Activated naive CD8-positive, alpha-beta T cell treated with anti-CD3 and anti-CD28 coated beads for 36 hours (primary cell): ENCODE results near the gene UBXN7. TPM values are rescaled to one million over a fixed set of nuclear protein-coding genes. Genes with fewer than 3 reads are reported as not detected.
A peak's percentile ranks its signal among the peaks of the same experiment; 100 is the strongest.
"Not testable (repeated sequence)": the region's sequence is repeated elsewhere in the genome, so short reads cannot be mapped to it uniquely, and the experiment has no call there.

Source experiments
- DNase-seq: peaks from one replicate; pipeline ENCODE4 v3.0.0; 2021
- H3K27ac Mint-ChIP-seq: one replicate; pipeline ENCODE4 v1.8.0; 2022; ENCODE audit warnings: mild to moderate bottlenecking, moderate library complexity, mixed read lengths
- H3K27me3 Mint-ChIP-seq: one replicate; pipeline ENCODE4 v1.8.0; 2022; ENCODE audit warnings: mild to moderate bottlenecking, mixed read lengths
- H3K36me3 Mint-ChIP-seq: one replicate; pipeline ENCODE4 v1.8.0; 2021; ENCODE audit warnings: mild to moderate bottlenecking, mixed read lengths
- H3K4me1 Mint-ChIP-seq: one replicate; pipeline ENCODE4 v1.8.0; 2021; ENCODE audit warnings: mixed read lengths
- H3K4me3 Mint-ChIP-seq: one replicate; pipeline ENCODE4 v1.8.0; 2022; ENCODE audit warnings: mild to moderate bottlenecking, moderate library complexity, mixed read lengths
- H3K9me3 Mint-ChIP-seq: one replicate; pipeline ENCODE4 v1.8.0; 2022; ENCODE audit warnings: mixed read lengths
- total RNA-seq, 2 experiments: library from RNA; stranded (reverse); gene quantifications; one replicate each; pipeline ENCODE4 v1.2.3, GENCODE V29; 2021

UBXN7 gene
- total RNA-seq, 2 experiments from 2014 or later = 52.7 to 57.5 TPM

GRCh38 chr3:196398782-196399181, 33.4 kb downstream of the UBXN7 start:
- Mint-ChIP-seq H3K36me3 (peaks cover 10% of the 10 kb centered on the region), H3K27ac (no peak overlapping the region), H3K27me3 (no peaks in the 10 kb centered on the region), H3K9me3 (no peaks in the 10 kb centered on the region), H3K4me3 (no peak overlapping the region), H3K4me1 (peaks cover 2% of the 10 kb centered on the region)
- no peak for DNase-seq

GRCh38 chr3:196397941-196398340, 34.3 kb downstream of the UBXN7 start:
- Mint-ChIP-seq H3K4me3 (no peak overlapping the region), H3K9me3 (no peaks in the 10 kb centered on the region), H3K36me3 (peaks cover 12% of the 10 kb centered on the region), H3K27ac (no peak overlapping the region), H3K27me3 (no peaks in the 10 kb centered on the region), H3K4me1 (peaks cover 4% of the 10 kb centered on the region)
- no peak for DNase-seq

DNA sequence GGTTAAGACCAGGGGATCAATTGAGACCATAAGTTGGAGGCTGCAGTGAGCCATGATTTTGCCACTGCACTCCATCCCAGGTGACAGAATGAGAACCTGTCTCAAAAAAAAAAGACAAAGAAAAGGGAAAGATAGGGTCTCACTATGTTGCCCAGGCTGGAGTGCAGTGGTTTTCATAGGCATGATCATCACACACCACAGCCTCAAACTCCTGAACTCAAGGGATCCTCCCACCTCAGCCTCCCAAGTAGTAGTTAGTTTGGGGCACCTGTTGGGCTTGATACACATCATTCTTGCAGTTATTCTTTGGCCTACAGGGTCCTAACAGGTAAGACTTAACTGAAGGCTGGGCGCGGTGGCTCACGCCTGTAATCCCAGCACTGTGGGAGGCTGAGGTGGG, 42.1 kb downstream of the UBXN7 start:
- Mint-ChIP-seq H3K36me3 (peaks cover 60% of the 10 kb centered on the region), H3K27me3 (no peaks in the 10 kb centered on the region), H3K9me3 (peaks cover 18% of the 10 kb centered on the region), H3K27ac (no peak overlapping the region), H3K4me3 (no peak overlapping the region), H3K4me1 (peaks cover 4% of the 10 kb centered on the region)
- no peak for DNase-seq

GRCh38 chr3:196388956-196389355, 43.3 kb downstream of the UBXN7 start:
- no peak overlapping the region for H3K27ac Mint-ChIP-seq
- peaks cover 72% of the 10 kb centered on the region for H3K36me3 Mint-ChIP-seq
- no peaks in the 10 kb centered on the region for H3K27me3 Mint-ChIP-seq
- H3K9me3 Mint-ChIP-seq = peaks cover 21% of the 10 kb centered on the region
- DNase-seq = no peak
- no peak overlapping the region for H3K4me3 Mint-ChIP-seq
- H3K4me1 Mint-ChIP-seq = peaks cover 4% of the 10 kb centered on the region

- not testable (repeated sequence) for H3K4me1 Mint-ChIP-seq, H3K27me3 Mint-ChIP-seq, H3K4me3 Mint-ChIP-seq, H3K27ac Mint-ChIP-seq, DNase-seq
- H3K36me3 Mint-ChIP-seq = peaks cover 77% of the 10 kb centered on the region
- peaks cover 26% of the 10 kb centered on the region for H3K9me3 Mint-ChIP-seq
Observed at GRCh38 chr3:196387941-196388340, 44.3 kb downstream of the UBXN7 start.

GRCh38 chr3:196386797-196387196, 45.4 kb downstream of the UBXN7 start:
- H3K27ac Mint-ChIP-seq, H3K4me3 Mint-ChIP-seq, DNase-seq, H3K4me1 Mint-ChIP-seq, H3K27me3 Mint-ChIP-seq: not testable (repeated sequence)
- Mint-ChIP-seq H3K36me3 (peaks cover 80% of the 10 kb centered on the region), H3K9me3 (peaks cover 26% of the 10 kb centered on the region)

DNA sequence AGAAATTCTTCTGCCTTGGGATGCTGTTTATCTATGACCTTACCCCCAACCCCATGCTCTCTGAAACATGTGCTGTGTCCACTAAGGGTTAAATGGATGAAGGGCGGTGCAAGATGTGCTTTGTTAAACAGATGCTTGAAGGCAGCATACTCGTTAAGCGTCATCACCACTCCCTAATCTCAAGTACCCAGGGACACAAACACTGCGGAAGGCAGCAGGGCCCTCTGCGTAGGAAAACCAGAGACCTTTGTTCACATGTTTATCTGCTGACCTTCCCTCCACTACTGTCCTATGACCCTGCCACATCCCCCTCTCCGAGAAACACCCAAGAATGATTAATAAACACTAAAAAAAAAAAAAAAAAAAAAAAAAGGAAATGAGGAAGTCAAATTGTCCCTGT, 46.2 kb downstream of the UBXN7 start:
- not testable (repeated sequence) for H3K27ac Mint-ChIP-seq, H3K27me3 Mint-ChIP-seq, H3K4me1 Mint-ChIP-seq, H3K4me3 Mint-ChIP-seq, DNase-seq
- peaks cover 26% of the 10 kb centered on the region for H3K9me3 Mint-ChIP-seq
- peaks cover 84% of the 10 kb centered on the region for H3K36me3 Mint-ChIP-seq

DNA sequence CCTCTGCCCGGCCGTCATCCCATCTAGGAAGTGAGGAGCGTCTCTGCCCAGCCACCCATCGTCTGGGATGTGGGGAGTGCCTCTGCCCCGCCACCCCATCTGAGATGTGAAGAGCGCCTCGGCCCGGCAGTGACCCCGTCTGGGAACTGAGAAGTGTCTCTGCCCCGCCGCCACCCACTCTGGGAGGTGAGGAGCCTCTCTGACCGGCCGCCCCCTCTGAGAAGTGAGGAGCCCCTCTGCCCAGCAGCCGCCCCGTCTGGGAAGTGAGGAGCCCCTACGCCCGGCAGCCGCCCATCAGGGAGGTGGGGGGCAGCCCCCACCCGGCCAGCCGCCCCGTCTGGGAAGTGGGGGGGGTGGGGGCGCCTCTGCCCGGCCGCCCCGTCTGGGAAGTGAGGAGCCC, 46.8 kb downstream of the UBXN7 start:
- H3K27ac Mint-ChIP-seq, H3K4me1 Mint-ChIP-seq, H3K27me3 Mint-ChIP-seq, H3K4me3 Mint-ChIP-seq, DNase-seq: not testable (repeated sequence)
- Mint-ChIP-seq H3K36me3 (peaks cover 83% of the 10 kb centered on the region), H3K9me3 (peaks cover 26% of the 10 kb centered on the region)

DNA sequence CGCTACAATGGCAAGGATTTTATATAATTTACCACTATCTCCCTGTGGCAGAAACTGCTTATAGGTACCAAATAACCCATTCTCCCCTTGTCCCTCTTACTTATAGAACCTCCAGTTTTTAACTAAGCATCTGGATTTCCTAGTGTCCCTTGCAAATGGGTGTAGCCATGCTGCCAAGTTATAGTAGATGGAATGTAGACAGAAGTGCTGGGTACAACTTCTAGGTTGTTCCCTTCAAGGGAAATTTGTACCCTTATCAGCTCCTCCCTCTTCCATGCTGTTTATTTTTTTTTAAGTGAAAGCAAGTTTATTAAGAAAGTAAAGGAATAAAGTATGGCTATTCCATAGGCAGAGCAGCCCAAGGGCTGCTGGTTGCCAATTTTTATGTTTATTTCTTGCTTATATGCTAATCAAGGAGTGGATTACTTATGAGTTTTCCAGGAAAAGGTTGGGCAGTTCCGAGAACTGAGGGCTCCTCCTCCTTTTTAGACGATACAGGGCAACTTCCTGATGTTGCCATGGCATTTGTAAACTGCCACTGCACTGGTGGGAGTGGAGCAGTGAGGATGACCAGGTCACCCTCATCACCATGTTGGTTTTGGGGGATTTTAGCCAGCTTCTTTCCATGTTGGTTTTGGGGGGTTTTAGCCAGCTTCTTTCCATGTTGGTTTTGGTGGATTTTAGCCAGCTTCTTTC, 53.9 kb downstream of the UBXN7 start:
- DNase-seq = peak; percentile 5

DNA sequence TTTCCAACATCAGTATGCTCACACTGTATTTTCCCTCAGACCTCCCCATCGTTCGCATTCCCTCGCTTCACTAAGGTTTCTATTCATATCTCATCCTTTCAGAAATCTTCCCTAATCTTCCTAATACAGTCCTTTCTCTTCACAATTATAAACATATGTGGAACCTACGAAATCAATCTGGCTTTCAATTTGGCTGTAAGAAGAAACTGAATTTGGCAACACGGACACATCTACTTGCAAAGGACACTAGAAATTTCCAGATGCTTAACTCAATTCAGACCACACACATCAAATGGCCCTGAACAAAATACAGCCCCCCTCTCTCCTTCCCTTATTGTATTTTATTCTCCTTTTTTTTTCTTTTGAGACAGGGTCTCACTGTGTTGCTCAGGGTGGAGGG, 54.9 kb downstream of the UBXN7 start:
- no peaks in the 10 kb centered on the region for H3K9me3 Mint-ChIP-seq
- peaks cover 2% of the 10 kb centered on the region for H3K4me1 Mint-ChIP-seq
- H3K4me3 Mint-ChIP-seq = no peak overlapping the region
- no peak for DNase-seq
- H3K27ac Mint-ChIP-seq = no peak overlapping the region
- H3K27me3 Mint-ChIP-seq = no peaks in the 10 kb centered on the region
- H3K36me3 Mint-ChIP-seq = peaks cover 31% of the 10 kb centered on the region

More for the DNA sequence above, 53.9 kb downstream of the UBXN7 start:
- Mint-ChIP-seq H3K36me3 (peaks cover 35% of the 10 kb centered on the region), H3K4me3 (no peak overlapping the region), H3K9me3 (peaks cover 2% of the 10 kb centered on the region), H3K4me1 (peaks cover 3% of the 10 kb centered on the region), H3K27me3 (no peaks in the 10 kb centered on the region), H3K27ac (no peak overlapping the region)

DNA sequence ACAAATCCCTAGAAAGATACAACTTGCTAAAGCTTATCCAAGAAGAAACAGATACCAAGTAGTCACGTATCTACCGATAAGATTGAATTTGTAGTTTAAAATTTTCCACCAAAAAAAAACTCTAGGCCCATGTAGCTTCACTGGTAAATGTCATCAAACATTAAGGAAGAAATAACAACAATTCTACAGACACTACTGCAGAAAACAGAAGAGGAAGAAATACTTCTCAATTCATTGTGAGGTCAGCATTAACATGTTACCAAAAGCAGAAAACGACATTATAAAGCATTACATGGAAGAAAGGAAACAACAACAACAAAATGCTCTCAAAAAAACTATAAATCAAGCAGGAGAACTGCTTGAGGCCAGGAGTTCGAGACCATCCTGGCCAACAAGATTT, 66.5 kb downstream of the UBXN7 start:
- Mint-ChIP-seq H3K9me3 (no peaks in the 10 kb centered on the region), H3K4me1 (no peaks in the 10 kb centered on the region), H3K36me3 (peaks cover 10% of the 10 kb centered on the region), H3K27me3 (no peaks in the 10 kb centered on the region), H3K4me3 (no peak overlapping the region), H3K27ac (no peak overlapping the region)
- no peak for DNase-seq

DNA sequence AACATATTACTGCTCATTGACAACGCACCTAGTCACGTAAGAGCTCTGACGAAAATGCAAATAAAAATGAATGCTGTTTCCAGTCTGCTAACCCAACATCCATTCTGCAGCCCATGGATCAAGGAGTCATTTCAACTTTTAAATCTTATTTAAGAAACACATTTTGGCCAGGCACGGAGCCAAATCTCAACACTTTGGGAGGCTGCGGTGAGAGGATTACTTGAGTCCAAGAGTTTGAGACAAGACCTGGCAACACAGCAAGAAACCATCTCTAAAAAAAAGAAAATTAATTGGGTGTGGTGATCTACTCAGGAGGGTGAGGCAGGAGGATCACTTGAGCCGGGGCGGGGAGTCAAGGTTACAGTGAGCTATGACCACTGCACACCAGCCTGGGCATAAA, 71.6 kb downstream of the UBXN7 start:
- Mint-ChIP-seq H3K4me3 (no peak overlapping the region), H3K9me3 (no peaks in the 10 kb centered on the region)

GRCh38 chr3:196358540-196358939, 73.7 kb downstream of the UBXN7 start:
- H3K4me1 Mint-ChIP-seq, DNase-seq, H3K27me3 Mint-ChIP-seq, H3K27ac Mint-ChIP-seq, H3K4me3 Mint-ChIP-seq, H3K9me3 Mint-ChIP-seq: not testable (repeated sequence)
- peaks cover 32% of the 10 kb centered on the region for H3K36me3 Mint-ChIP-seq

More for the DNA sequence above, 71.6 kb downstream of the UBXN7 start:
- Mint-ChIP-seq H3K27ac (no peak overlapping the region), H3K27me3 (no peaks in the 10 kb centered on the region), H3K4me1 (peaks cover 5% of the 10 kb centered on the region), H3K36me3 (peaks cover 31% of the 10 kb centered on the region)
- DNase-seq = no peak

- Mint-ChIP-seq H3K27me3 (no peaks in the 10 kb centered on the region), H3K4me1 (peaks cover 5% of the 10 kb centered on the region), H3K4me3 (no peak overlapping the region), H3K36me3 (peaks cover 32% of the 10 kb centered on the region), H3K9me3 (no peaks in the 10 kb centered on the region), H3K27ac (no peak overlapping the region)
- DNase-seq = no peak
Observed at GRCh38 chr3:196357905-196358304, 74.3 kb downstream of the UBXN7 start.

DNA sequence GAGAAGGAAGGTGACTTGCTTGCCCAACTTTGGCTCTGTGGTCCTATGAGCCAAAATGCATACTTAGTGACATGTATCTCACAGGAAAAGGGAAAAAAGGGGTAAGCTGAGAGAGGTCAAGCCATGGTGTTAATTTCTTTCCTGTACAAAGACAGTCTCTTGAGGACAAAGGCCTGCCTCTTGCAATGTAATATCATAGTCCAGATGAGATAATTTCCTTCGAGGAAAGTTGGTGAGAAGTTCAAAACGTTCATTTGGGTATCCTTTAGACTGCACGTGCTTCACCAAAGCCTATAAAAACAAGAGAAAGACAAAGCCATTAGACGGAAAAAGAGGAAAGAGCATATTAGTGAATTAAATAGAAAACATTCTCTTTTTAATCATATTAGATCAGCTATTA, 75.7 kb downstream of the UBXN7 start:
- peaks cover 25% of the 10 kb centered on the region for H3K36me3 Mint-ChIP-seq

DNA sequence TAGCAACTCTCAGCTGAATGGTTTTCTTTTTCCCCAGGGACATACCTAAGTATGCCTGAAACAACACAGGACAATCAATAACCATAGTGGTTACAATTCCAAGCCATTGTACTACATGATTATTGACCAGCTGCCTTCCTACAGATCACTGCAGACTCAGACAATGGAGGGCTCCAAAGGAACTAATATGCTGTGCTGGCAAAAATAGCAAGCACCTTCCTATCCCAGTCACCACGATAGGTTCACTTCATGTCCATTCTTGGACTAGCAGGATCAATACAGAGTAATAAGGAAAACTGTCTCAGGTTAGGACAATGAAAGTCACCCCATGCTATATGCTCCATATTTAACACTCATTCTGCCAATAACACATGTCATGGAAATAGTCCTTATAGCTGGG, 76.6 kb downstream of the UBXN7 start:
- no peaks in the 10 kb centered on the region for H3K27me3 Mint-ChIP-seq
- no peak overlapping the region for H3K27ac Mint-ChIP-seq
- H3K9me3 Mint-ChIP-seq = no peaks in the 10 kb centered on the region
- peaks cover 22% of the 10 kb centered on the region for H3K36me3 Mint-ChIP-seq
- no peak for DNase-seq
- peaks cover 5% of the 10 kb centered on the region for H3K4me1 Mint-ChIP-seq
- H3K4me3 Mint-ChIP-seq = no peak overlapping the region

More for the DNA sequence above, 75.7 kb downstream of the UBXN7 start:
- H3K4me1 Mint-ChIP-seq = peaks cover 5% of the 10 kb centered on the region
- H3K9me3 Mint-ChIP-seq = no peaks in the 10 kb centered on the region
- DNase-seq = no peak
- no peaks in the 10 kb centered on the region for H3K27me3 Mint-ChIP-seq
- H3K27ac Mint-ChIP-seq = no peak overlapping the region
- no peak overlapping the region for H3K4me3 Mint-ChIP-seq
